Thyroid gland (tissue), 4 donors: Measurements from ENCODE around the gene L3MBTL4.

Source experiments
- CTCF ChIP-seq, 6 experiments: fragments of 200-600 bp in 3 of 6; fragments of 450-650 bp in 3 of 6; sonication (generic) in 3 of 6; IDR thresholded peaks; one replicate each; pipeline ENCODE4 v1.5.1; 2016 to 2019; ENCODE audit warnings: antibody characterized with exemption in 6 of 6, mild to moderate bottlenecking in 2 of 6, inconsistent platforms in 1 of 6, moderate library complexity in 1 of 6
- POLR2A ChIP-seq, 2 donors: fragments of 450-650 bp; IDR thresholded peaks; one replicate each; pipeline ENCODE4 v1.6.1; 2017; ENCODE audit warnings: antibody characterized with exemption in 2 of 2, mild to moderate bottlenecking in 2 of 2, moderate library complexity in 1 of 2

GRCh38 chr18:6294148-6294784, 120.4 kb downstream of the L3MBTL4 start:
- no peak for TF ChIP-seq CTCF (IDR thresholded peaks at IDR 0.05)
- no peak for TF ChIP-seq POLR2A (IDR thresholded peaks at IDR 0.05)
